H1 (cell line): ENCODE measurements around the gene BRIP1. TPM values are rescaled to one million over a fixed set of nuclear protein-coding genes. Genes with fewer than 3 reads are reported as not detected.

ENCODE experiments used
- ATF3 ChIP-seq: IDR thresholded peaks from 2 replicates; pipeline ENCODE4 v1.6.1; 2011; ENCODE audit warnings: low read depth, mild to moderate bottlenecking, low read length; ENCODE audit not compliant: insufficient read depth
- BACH1 ChIP-seq: IDR thresholded peaks from 2 replicates; pipeline ENCODE4 v1.6.1; 2012; ENCODE audit warnings: low read length, improper control_type of control experiment
- CTCF ChIP-seq, 3 experiments: IDR thresholded peaks; 1 replicate in 2 of 3; 2 replicates in 1 of 3; pipeline versions ENCODE4 v1.5.1 to v1.6.1; 2011; ENCODE audit warnings: low read length in 3 of 3, mild to moderate bottlenecking in 3 of 3, inconsistent platforms in 2 of 3, low read depth in 1 of 3, moderate library complexity in 1 of 3; ENCODE audit not compliant: insufficient read depth in 1 of 3; ENCODE audit errors: control extremely low read depth in 1 of 3
- JUN ChIP-seq: IDR thresholded peaks from 2 replicates; pipeline ENCODE4 v1.6.1; 2011; ENCODE audit warnings: low read depth, mild to moderate bottlenecking, improper control_type of control experiment, low read length
- MAFK ChIP-seq: IDR thresholded peaks from 2 replicates; pipeline ENCODE4 v1.6.1; 2012; ENCODE audit warnings: low read depth, mild to moderate bottlenecking, improper control_type of control experiment, low read length
- NRF1 ChIP-seq: IDR thresholded peaks from 2 replicates; pipeline ENCODE4 v1.6.1; 2011; ENCODE audit warnings: mild to moderate bottlenecking, low read depth, low read length, improper control_type of control experiment
- RXRA ChIP-seq: IDR thresholded peaks from 2 replicates; pipeline ENCODE4 v1.6.1; 2011; ENCODE audit warnings: low read depth, mild to moderate bottlenecking, low read length, moderate library complexity; ENCODE audit not compliant: insufficient read depth
- SIX5 ChIP-seq: IDR thresholded peaks from 2 replicates; pipeline ENCODE4 v1.6.1; 2011; ENCODE audit warnings: mild to moderate bottlenecking, low read depth, low read length
- SP1 ChIP-seq: IDR thresholded peaks from 2 replicates; pipeline ENCODE4 v1.6.1; 2011; ENCODE audit warnings: low read depth, low read length
- YY1 ChIP-seq: IDR thresholded peaks from 2 replicates; pipeline ENCODE4 v1.6.1; 2011; ENCODE audit warnings: low read depth, mild to moderate bottlenecking, low read length
- polyA plus RNA-seq, 7 experiments: library from polyadenylated mRNA; depleted of rRNA in 3 of 7; stranded (reverse) in 5 of 7; unstranded in 2 of 7; fragments of >200 nt in 5 of 7; fragments of 200-250 nt in 2 of 7; gene quantifications; 1 replicate in 5 of 7; 2 replicates in 1 of 7; 4 replicates in 1 of 7; pipeline versions ENCODE4 v1.2.1 to v1.2.3, GENCODE V29; 2011 to 2013; ENCODE audit warnings: missing spikeins in 2 of 7, mixed read lengths in 2 of 7
- small RNA-seq: library from polyadenylated mRNA; stranded (forward); fragments of <200 nt; extraction: miRNeasy Mini kit (QIAGEN cat#:217004); gene quantifications from one replicate; pipeline ENCODE3, GENCODE V24; 2013; ENCODE audit not compliant: insufficient read depth
- total RNA-seq: library from RNA; stranded (reverse); fragmentation: NEBNext Ultra II Directional; extraction: Animal tissue kit (Norgen Biotek cat#: 25700); gene quantifications from 2 replicates; pipeline ENCODE4 v1.2.1, GENCODE V29; 2021

Gene BRIP1
- total and polyA plus RNA-seq, 2 of the 8 experiments (the other 6 are each of a cell fraction or from before 2014, with no cell fraction given), result 5.8 to 19.2 TPM

GRCh38 chr17:61631800-61632199 lies 231.5 kb downstream of the BRIP1 start (continued):
- TF ChIP-seq CTCF (IDR thresholded peaks at IDR 0.05; ENCODE audit: control extremely low read depth in 1 of 3, insufficient read depth in 1 of 3, low read depth in 1 of 3, low read length in 3 of 3) (no peak), ATF3 (no peak), JUN (no peak), RXRA (no peak), SP1 (no peak), MAFK (no peak), SIX5 (no peak), BACH1 (no peak), NRF1 (no peak), YY1 (no peak)

Small RNAs within 50 kb of the gene (small RNA-seq; reads per million reads assigned to genes)
- not detected for gene RF00019

Other genes starting within 250 kb of the BRIP1 start
- gene INTS2, start 64.5 kb upstream of the BRIP1 start, total RNA-seq, result 21.8 and 21.9 TPM in 2 replicates
- gene INTS2, start 64.5 kb upstream of the BRIP1 start, polyA plus RNA-seq (2011; rRNA removed), result 6.3 and 9.4 TPM in 2 replicates
- 42.0 and 44.8 TPM in 2 replicates for gene MED13, start 201.8 kb upstream of the BRIP1 start, total RNA-seq
- gene MED13, start 201.8 kb upstream of the BRIP1 start, polyA plus RNA-seq (2011; rRNA removed), result 8.6 and 11.3 TPM in 2 replicates